ENCODE measurements around the gene PPP1R9B.

The PPP1R9B gene

GRCh38 chr17:50122945-50123344 lies 27.5 kb downstream of the PPP1R9B start:
- no peak for DNase-seq

DNA sequence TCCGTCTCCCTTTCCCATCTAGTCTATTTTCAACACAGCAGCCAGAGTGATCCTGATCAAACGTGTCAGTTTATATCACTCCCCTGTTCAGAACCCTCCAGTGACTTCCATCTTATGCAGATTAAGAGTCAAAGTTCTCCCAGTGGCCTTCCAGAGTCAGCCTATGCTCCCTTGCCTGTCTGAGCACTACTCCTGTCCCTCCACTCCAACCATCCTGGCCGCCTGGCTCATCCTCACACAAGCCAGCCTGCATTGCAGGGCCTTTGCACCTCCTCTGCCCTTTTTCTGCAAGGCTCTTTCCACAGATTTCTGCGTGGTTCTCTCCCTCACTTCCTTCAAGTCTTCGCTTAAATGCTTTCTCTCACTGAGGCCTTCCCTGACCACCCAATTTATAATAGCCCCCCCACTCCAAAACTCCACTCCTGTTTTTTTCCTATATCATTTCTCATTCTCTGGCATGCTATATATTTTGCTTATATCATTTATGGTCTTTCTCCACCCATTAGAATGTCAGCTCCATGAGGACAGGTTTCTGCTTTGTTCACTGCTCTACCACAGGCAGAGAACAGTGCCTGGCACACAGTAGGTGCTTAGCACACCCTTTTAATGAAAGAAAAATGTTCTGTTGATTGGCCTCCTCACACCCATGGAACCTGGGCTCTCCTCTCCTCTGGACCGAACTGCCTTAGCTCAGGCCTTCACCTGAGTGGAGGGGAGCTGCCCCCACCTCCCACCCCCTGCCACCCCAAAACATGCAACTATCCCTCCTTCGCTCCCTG lies 29.8 kb downstream of the PPP1R9B start:
- no peak for DNase-seq

GRCh38 chr17:50118828-50119218 lies 31.7 kb downstream of the PPP1R9B start:
- DNase-seq: no peak

- no peak for DNase-seq
Measured at GRCh38 chr17:50118076-50118827, 32.2 kb downstream of the PPP1R9B start.

GRCh38 chr17:50117202-50118051 lies 33.0 kb downstream of the PPP1R9B start:
- peak; percentile 52 to 57 for DNase-seq

DNA sequence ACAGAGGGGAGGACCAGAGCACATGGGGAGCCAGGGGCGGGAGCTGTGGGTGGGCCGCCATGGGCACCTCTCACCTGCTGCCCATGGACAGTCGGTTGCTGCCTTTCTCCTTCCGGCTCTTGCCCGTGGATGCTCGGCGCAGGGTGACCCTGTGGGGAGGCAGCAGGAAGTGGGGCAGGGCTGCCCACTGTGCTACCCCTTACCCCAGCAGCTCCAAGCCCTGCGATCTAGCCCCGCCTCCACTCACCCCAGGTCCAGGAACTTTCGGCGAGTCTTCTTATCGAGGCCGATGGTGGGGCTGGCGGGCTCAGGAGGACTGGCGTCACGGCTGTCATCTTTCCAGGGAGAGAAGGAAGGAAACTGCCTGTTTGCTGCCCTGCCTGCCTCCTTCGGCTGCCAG lies 34.7 kb downstream of the PPP1R9B start:
- DNase-seq: no peak

DNA sequence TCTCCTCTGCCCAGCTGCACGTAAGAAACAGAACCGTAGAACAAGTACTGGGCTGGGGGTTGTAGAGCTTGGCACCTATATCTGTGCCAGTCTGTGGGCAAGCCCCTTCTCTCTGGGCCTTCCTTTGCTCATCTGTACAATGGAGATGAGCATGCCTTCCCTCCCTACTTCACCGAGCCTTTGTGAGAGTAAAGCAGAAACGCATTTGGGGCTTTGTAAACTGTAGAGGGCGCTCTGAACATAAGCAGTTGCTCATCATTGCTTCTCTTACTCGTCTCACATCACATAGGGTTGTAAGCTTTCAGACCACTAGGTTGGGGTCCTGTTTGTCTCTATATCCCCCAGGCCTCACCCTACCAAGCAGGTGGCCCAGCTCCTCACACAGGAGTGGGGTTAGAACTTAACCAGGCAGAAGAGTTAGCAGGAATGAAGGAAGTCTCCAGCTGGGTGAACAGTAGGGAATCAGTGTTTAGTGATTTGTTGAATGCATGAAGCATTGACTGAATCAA lies 35.6 kb downstream of the PPP1R9B start:
- DNase-seq: peak in 1 of 2 experiments; percentile 21

DNA sequence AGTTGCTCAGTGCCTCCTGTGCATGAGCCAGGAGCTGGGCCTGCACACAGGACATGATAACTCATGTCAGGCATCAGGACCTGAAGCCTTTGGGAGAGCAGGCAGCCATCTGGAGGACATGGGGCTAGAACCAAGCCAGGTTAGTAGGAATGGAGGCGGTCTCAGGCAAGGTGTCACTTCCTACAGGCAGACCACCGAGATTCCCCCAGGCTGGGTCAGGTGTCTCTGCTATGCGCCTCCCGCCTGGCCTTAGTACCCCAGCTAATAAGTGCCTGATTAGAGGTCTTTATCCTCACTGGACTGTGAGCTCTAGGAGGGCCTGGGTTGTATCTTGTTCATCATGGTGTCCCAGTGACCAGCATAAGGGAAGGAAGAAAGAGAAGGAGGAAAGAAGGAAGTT lies 36.1 kb downstream of the PPP1R9B start:
- no peak for DNase-seq

- DNase-seq: no peak
Measured at GRCh38 chr17:50113624-50114320, 36.7 kb downstream of the PPP1R9B start.

GRCh38 chr17:50112694-50113093 lies 37.8 kb downstream of the PPP1R9B start:
- DNase-seq: no peak

- DNase-seq: no peak
Measured at GRCh38 chr17:50111673-50112655, 38.5 kb downstream of the PPP1R9B start.

DNA sequence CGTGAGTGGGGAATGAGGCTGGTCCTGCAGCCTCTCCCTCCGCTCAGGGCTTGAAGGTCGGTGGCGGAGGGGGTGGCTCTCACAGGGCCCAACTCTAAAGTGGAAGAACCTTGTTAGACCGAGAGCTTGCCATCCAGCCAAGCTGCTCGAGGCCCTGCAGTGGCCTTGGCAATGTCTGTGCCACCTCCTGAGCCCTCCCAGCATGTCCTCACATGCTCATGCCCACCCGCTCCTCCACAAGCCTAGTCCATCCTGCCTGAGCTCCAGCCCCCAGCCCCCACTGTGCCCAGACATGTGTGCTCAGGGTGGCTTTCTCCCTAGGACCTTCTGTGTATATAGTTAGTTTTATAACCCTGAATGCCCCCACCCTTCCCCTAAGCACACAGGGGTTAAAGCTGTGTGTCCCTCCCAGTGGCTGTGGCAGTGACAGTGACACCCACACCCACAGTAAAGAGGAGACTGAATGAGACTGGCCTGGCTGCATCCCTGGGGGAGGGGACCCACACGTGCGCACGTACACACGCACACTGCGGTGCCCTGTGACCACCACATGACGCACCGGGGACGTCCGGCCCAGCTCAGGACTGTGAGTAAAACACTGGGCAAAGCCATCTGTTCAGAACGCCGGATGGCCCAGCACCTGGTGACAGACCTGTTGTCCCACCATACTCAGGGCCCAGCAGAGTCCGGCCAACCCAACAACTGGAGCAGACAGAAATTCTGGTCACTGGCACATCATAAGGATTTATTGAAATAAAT lies 39.7 kb downstream of the PPP1R9B start:
- no peak for DNase-seq

DNA sequence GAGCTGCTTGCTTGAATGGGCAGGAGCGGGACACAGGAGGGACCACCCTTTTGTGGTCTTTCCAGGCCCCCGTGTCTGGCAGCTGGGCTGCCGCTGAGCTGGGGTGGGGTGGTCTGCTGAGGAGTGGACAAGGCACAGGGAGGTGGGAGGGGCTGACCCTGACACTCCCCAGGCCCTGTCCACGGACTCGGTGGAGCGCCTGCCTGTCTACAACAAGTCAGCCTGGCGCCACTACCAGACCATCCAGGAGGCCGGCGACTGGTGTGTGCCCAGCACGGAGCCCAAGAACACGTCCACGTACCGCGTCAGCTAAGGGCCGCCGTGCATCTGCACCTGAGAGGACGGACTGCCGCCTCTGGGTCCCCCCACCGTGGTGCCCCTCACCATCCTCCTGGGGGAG lies 40.7 kb downstream of the PPP1R9B start:
- no peak for DNase-seq

DNA sequence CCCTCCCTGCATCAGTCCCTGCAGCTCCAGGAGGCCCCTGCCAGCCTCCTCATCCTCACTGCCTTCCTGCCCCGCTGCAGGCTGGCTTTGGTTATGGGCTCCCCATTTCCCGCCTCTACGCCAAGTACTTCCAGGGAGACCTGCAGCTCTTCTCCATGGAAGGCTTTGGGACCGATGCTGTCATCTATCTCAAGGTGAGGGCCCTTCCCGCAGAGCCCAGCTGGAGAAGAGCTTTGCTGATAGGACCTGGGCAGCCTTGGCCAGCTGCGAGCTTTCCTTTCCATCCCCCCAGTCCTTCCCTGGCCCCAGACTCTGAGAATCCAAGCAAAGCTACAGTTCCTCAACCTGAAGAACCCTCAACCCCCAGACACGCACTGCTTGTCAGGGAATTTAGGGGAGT lies 41.3 kb downstream of the PPP1R9B start:
- no peak for DNase-seq

DNA sequence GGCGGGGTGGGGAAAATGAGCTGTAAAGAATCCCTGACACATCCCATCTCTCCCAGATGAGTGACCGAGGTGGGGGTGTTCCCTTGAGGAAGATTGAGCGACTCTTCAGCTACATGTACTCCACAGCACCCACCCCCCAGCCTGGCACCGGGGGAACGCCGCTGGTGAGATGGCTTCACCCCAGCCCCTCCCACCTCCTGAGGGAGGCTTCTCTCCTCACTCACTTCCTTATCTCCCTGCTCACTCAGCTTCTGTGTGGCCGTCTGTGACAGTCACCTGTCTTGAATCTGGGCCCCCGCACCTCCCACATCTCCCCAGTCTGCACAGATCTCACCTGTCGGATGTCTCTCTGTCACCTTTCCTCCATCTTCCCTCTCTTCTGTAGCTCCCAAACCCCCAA lies 41.9 kb downstream of the PPP1R9B start:
- DNase-seq: no peak

DNA sequence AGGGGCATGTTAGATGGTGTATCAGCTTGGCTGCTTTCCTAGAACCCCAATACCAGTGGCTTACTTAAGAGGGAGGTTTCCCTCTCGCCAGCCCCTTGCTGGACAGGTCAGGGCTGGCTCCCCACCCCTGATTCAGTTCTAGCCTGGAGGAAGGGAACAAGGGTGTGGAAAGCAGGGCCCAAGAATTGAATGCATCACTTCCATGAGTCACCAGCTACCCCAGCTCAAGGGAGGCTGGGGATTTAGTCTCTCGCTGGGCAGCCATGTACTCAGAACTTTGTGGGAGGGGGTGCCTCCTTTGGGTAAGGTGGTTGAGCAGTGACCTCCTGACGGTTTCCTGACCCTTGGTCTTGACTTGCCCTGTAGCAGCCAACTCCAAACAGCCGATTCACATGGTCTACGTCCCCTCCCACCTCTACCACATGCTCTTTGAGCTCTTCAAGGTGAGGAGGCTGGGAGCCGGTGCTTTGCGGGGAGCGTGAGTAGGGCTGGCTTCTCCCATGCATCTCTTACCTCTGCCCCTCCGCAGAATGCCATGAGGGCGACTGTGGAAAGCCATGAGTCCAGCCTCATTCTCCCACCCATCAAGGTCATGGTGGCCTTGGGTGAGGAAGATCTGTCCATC lies 42.6 kb downstream of the PPP1R9B start:
- no peak for DNase-seq

DNA sequence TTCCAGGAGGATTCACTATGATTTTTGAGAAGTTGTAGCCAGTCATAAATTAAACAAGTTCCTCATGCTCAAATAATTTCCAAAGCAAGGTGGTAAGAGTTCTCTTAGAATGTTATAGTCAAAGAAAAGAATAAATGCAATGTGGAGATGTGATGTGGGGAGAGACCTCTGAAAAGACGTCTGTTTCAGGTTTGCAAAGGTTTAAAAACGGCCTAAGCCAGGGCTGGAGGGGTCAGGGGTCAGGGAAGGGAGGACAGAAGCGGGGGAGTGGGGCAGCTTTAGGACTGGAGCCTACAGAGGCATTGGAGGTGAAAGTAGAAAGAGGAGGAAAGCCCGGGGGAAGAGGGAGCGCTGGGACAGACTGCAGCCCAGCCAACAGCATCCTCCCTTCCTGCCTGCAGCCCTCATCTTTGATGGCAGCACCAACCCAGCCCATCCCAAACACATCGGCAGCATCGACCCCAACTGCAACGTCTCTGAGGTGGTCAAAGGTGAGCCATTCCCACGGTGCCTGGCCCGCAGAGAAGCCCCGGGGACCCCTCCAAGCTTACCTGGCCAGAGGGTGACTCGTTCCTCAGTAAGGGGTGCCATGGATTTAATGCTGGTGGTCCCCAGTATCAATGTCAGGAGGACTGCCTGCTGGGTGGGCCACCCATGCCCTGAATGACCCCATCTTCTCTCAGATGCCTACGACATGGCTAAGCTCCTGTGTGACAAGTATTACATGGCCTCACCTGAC lies 43.9 kb downstream of the PPP1R9B start:
- DNase-seq: no peak

- DNase-seq: no peak
Measured at GRCh38 chr17:50105811-50106210, 44.7 kb downstream of the PPP1R9B start.

- DNase-seq: no peak
Measured at GRCh38 chr17:50103941-50104340, 46.5 kb downstream of the PPP1R9B start.

Data from activated CD4-positive, alpha-beta T cell treated with anti-CD3 and anti-CD28 coated beads, Interleukin-2, amount 50 U/mL, for 4 hours (primary cell).